Pancreas (tissue), 10 donors: ENCODE measurements around the gene PAWR. TPM values are rescaled to one million over a fixed set of nuclear protein-coding genes. Genes with fewer than 3 reads are reported as not detected.
"Not testable (repeated sequence)": the region's sequence is repeated elsewhere in the genome, so short reads cannot be mapped to it uniquely, and the experiment has no call there.

Source experiments
- ATAC-seq, 4 donors: fragments of 200-7000 bp; cut with Tn5 transposase; one replicate each; pipeline versions ENCODE4 v1.8.0 to v1.9.1; 2020; ENCODE audit warnings: mild to moderate bottlenecking in 4 of 4, moderate library complexity in 4 of 4
- DNase-seq, 6 donors: peaks; one replicate each; pipeline ENCODE4 v3.0.0-alpha.2; 2020
- FAIRE-seq: peaks from 2 replicates; lab custom pipeline; 2012; peaks lifted over from hg19 to GRCh38; lab: Jason Lieb, UNC
- H3K27ac ChIP-seq, 4 donors: fragments of 200-600 bp; sonication (generic); 1 replicate in 3 of 4; 2 replicates in 1 of 4; pipeline versions ENCODE4 v1.5.0 to v1.8.0; 2020
- H3K27me3 ChIP-seq, 4 donors: fragments of 200-600 bp; one replicate each; pipeline ENCODE4 v1.8.0; 2021
- H3K36me3 ChIP-seq, 3 donors: fragments of 200-600 bp; sonication (generic) in 1 of 3; one replicate each; pipeline versions ENCODE4 v1.5.0 to v1.8.0; 2020 to 2021
- H3K4me1 ChIP-seq, 3 donors: fragments of 200-600 bp; one replicate each; pipeline ENCODE4 v1.8.0; 2021
- H3K4me3 ChIP-seq, 4 donors: fragments of 200-600 bp; sonication (generic) in 2 of 4; one replicate each; pipeline versions ENCODE4 v1.5.0 to v1.8.0; 2020 to 2021
- H3K9me3 ChIP-seq, 4 donors: fragments of 200-600 bp; one replicate each; pipeline ENCODE4 v1.8.0; 2021
- WGBS, 2 donors: extraction: QIAGEN DNeasy Blood & Tissue Kit; methylation state at CpG; one replicate each; pipeline ENCODE4 v1.1.7; 2013; 5-methylcytosine and 5-hydroxymethylcytosine counted together
- intact Hi-C, 3 donors: fragments of 100-400 bp; cut with DNase I; formaldehyde crosslinking; loops; one replicate each; pipeline versions ENCODE4 v1.11.1 to v1.14.2; 2022
- polyA plus RNA-seq, 2 donors: library from polyadenylated mRNA; stranded (reverse); fragments of 200-250 nt; gene quantifications; one replicate each; pipeline ENCODE4 v1.2.3, GENCODE V29; 2013
- total RNA-seq, 6 donors: library from RNA; stranded (reverse); fragmentation: NEBNext Ultra II Directional in 4 of 6; extraction: Animal tissue kit (Norgen Biotek cat#: 25700) in 4 of 6; gene quantifications; one replicate each; pipeline versions ENCODE4 v1.2.1 to v1.2.4, GENCODE V29; 2021 to 2023
- TF ChIP-seq, protein P1 (sequence below), 4 donors: fragments of 200-600 bp; sonication (generic) in 3 of 4; IDR thresholded peaks; one replicate each; pipeline versions ENCODE4 v1.5.0 to v1.8.0; 2021; ENCODE audit warnings: antibody characterized with exemption in 4 of 4
- donor health status: healthy with polysubstance abuse.
- donor health status: DM: no; HTN: no; CAD: no; lungs with moderate emphysema.
- donor health status: DM: no; HTN: no; CAD: no.
- donor health status: control.
- donor health status: control.
- donor health status: Bipolar disorder and iron deficiency.
- donor health status: DM: yes; HTN: yes; CAD: no.
- donor health status: DM: no; HTN: no; CAD: no.
- donor health status: DM: no; HTN: no; CAD: no.
- donor health status: DM: yes; HTN: yes; CAD: no.

Gene PAWR
- total and polyA plus RNA-seq, 8 donors, result 18.8 to 64.4 (median 37.3) TPM

DNA sequence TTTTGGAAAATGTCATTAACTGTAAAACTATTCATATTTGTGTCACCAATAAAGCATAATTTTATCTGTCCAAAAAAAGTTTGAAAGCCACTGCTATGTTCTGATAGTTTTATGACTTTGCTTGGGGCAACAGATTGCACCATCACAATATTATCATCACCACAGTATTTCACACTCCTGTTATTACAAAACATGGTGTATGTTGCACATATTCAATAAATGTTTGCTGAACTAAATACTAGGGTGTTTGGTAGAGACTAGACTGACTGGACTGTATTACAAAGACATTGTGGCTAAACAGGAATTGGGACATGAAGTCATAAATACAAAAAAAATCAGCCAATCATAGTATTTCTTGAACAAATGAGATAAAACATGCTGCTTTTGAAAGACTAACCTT is 55.1 kb downstream of the PAWR start:
- Histone ChIP-seq H3K9me3 (no peaks in the 10 kb centered on the region), H3K36me3 (no peaks in the 10 kb centered on the region), H3K4me3 (no peak overlapping the region), H3K27me3 (no peaks in the 10 kb centered on the region), H3K4me1 (peaks cover 0 to 3% (median 0%) of the 10 kb centered on the region in 3 donors), H3K27ac (no peak overlapping the region)
- TF ChIP-seq, protein P1, sequence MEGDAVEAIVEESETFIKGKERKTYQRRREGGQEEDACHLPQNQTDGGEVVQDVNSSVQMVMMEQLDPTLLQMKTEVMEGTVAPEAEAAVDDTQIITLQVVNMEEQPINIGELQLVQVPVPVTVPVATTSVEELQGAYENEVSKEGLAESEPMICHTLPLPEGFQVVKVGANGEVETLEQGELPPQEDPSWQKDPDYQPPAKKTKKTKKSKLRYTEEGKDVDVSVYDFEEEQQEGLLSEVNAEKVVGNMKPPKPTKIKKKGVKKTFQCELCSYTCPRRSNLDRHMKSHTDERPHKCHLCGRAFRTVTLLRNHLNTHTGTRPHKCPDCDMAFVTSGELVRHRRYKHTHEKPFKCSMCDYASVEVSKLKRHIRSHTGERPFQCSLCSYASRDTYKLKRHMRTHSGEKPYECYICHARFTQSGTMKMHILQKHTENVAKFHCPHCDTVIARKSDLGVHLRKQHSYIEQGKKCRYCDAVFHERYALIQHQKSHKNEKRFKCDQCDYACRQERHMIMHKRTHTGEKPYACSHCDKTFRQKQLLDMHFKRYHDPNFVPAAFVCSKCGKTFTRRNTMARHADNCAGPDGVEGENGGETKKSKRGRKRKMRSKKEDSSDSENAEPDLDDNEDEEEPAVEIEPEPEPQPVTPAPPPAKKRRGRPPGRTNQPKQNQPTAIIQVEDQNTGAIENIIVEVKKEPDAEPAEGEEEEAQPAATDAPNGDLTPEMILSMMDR (IDR thresholded peaks at IDR 0.05), result no peak
- ATAC-seq (no peak), DNase-seq (no peak), FAIRE-seq (no peak)
- intact Hi-C loops, result no loop called here

DNA sequence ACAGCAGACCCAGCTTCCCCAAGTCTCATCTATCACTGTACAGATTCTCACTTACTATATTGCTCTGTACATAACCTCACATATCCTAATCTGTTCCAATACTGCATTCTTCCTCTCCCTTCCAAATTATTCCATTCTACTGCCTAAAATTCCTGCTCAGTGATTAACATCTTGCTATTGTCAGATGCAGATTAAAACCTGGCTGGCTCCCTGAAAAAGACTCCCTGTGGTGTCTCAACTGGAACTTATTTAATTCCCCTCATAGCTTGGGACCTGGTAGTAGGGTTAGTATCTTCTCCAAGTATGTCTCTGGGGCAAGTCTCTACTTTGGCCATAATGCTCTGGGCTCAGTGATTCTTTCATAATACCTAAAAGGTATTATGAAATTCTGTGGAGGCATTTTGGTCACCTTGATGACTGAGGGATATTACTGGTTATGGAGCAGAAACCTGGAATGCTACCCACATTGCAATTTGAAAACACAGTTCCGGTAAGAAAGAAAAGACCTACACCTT is 55.8 kb downstream of the PAWR start:
- WGBS, 2 donors, result 62 to 71% methylated on average over 1 of the region's 1 CpG
- no peak overlapping the region for H3K27ac ChIP-seq
- no peak for FAIRE-seq
- no peak for ATAC-seq
- H3K4me3 ChIP-seq, result no peak overlapping the region
- no peak for DNase-seq
- intact Hi-C loops, result no loop called here
- no peaks in the 10 kb centered on the region for H3K9me3 ChIP-seq
- no peaks in the 10 kb centered on the region for H3K27me3 ChIP-seq
- peaks cover 0 to 3% (median 0%) of the 10 kb centered on the region in 3 donors for H3K4me1 ChIP-seq
- TF ChIP-seq, protein P1 (IDR thresholded peaks at IDR 0.05), result no peak
- no peaks in the 10 kb centered on the region for H3K36me3 ChIP-seq

DNA sequence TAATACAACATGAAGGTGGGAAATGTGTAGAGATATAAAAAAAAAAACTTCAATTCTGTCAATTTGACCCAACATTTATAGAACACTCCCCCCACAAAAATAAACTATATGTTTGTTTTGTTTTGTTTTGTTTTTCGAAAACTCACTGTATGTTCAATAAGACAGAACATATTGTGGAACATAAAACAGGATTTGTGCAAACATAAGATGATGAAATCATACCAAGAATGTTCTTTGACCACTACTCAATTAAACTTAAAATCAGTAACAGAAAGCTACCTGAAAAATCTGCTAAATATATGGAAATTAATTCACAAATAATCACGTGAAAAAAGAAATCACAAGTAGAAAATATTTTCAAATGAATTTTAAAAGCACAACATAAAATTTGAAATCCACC is 61.2 kb downstream of the PAWR start:
- 86 to 94% methylated on average over 2 of the region's 2 CpGs for WGBS, 2 donors
- H3K27me3 ChIP-seq, result no peaks in the 10 kb centered on the region
- no peak overlapping the region for H3K27ac ChIP-seq
- H3K36me3 ChIP-seq, result no peaks in the 10 kb centered on the region
- TF ChIP-seq, protein P1 (IDR thresholded peaks at IDR 0.05), result no peak
- H3K4me3 ChIP-seq, result no peak overlapping the region
- no peaks in the 10 kb centered on the region for H3K4me1 ChIP-seq
- ATAC-seq (no peak), DNase-seq (no peak), FAIRE-seq (no peak)
- H3K9me3 ChIP-seq, result no peaks in the 10 kb centered on the region
- intact Hi-C loops, result no loop called here

DNA sequence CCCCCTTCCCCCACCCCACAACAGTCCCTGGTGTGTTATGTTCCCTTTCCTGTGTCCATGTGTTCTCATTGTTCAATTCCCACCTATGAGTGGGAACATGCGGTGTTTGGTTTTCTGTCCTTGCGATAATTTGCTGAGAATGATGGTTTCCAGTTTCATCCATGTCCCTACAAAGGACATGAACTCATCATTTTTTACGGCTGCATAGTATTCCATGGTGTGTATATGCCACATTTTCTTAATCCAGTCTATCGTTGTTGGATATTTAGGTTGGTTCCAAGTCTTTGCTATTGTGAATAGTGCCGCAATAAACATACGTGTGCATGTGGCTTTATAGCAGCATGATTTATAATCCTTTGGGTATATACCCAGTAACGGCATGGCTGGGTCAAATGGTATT is 64.0 kb downstream of the PAWR start:
- H3K27me3 ChIP-seq, H3K4me1 ChIP-seq, H3K4me3 ChIP-seq, DNase-seq, intact Hi-C loops, H3K9me3 ChIP-seq, H3K36me3 ChIP-seq, H3K27ac ChIP-seq, FAIRE-seq, ATAC-seq: not testable (repeated sequence)
- 93% methylated on average over 7 of the region's 7 CpGs for WGBS, 2 donors

DNA sequence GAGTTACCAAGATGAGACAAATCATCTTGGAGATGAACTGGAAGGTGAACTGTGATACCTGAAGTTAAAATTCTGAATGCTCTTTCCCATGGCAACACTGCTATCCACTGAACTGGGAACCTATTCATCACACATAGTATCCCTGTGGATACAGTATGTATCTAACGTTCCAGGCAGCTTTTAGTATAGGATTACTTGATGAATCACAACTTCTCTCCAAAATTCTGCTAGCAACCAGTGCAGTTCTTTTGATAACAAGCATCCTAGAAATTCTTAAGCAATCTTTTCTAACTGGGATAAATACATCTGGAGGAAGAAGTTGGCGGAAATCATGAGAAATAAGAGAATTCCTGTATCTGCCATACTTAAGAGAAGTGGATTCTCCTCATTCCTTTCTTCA is 66.4 kb downstream of the PAWR start:
- no peak for DNase-seq
- Histone ChIP-seq H3K4me1 (no peaks in the 10 kb centered on the region), H3K36me3 (peaks cover 0 to 8% (median 0%) of the 10 kb centered on the region in 3 donors), H3K27me3 (no peaks in the 10 kb centered on the region), H3K4me3 (no peak overlapping the region), H3K27ac (no peak overlapping the region), H3K9me3 (no peaks in the 10 kb centered on the region)
- TF ChIP-seq, protein P1 (IDR thresholded peaks at IDR 0.05), result no peak
- no peak for FAIRE-seq
- ATAC-seq, result no peak
- intact Hi-C loops, result no loop called here
- 87 to 92% methylated on average over 2 of the region's 2 CpGs for WGBS, 2 donors
